Mesenchymal stem cell (in vitro differentiated cells and primary cell): Measurements from ENCODE around the gene ZBTB7C.

Source experiments
- DNase-seq: peaks from one replicate; pipeline ENCODE4 v3.0.0-alpha.2; 2013
- H2AFZ ChIP-seq: one replicate; pipeline ENCODE4 v1.6.1; 2013; ENCODE audit warnings: low read depth, mild to moderate bottlenecking, control low read depth, inconsistent platforms, low read length, moderate library complexity
- H2AK5ac ChIP-seq: 2 replicates; pipeline ENCODE4 v1.6.1; 2013; ENCODE audit warnings: low read length, moderate library complexity, mild to moderate bottlenecking, inconsistent platforms; ENCODE audit not compliant: severe bottlenecking
- H2BK120ac ChIP-seq: one replicate; pipeline ENCODE4 v1.6.1; 2013; ENCODE audit warnings: low read depth, mild to moderate bottlenecking, inconsistent platforms, low read length, moderate library complexity
- H2BK12ac ChIP-seq, 2 experiments: one replicate each; pipeline ENCODE4 v1.6.1; 2013; ENCODE audit warnings: inconsistent platforms in 2 of 2, low read length in 2 of 2, mild to moderate bottlenecking in 2 of 2, moderate library complexity in 2 of 2, control low read depth in 1 of 2
- H2BK15ac ChIP-seq: one replicate; pipeline ENCODE4 v1.6.1; 2013; ENCODE audit warnings: mild to moderate bottlenecking, low read depth, inconsistent platforms; ENCODE audit not compliant: poor library complexity, severe bottlenecking
- H2BK5ac ChIP-seq: 2 replicates; pipeline ENCODE4 v1.6.1; 2013; ENCODE audit warnings: low read depth, mild to moderate bottlenecking, low read length, control low read depth, inconsistent platforms; ENCODE audit not compliant: poor library complexity, severe bottlenecking
- H3K14ac ChIP-seq, 2 experiments: one replicate each; pipeline ENCODE4 v1.6.1; 2013; ENCODE audit warnings: inconsistent platforms in 2 of 2, low read length in 2 of 2, control low read depth in 1 of 2, mild to moderate bottlenecking in 1 of 2, moderate library complexity in 1 of 2
- H3K18ac ChIP-seq, 2 experiments: one replicate each; pipeline ENCODE4 v1.6.1; 2013; ENCODE audit warnings: inconsistent platforms in 2 of 2, low read length in 2 of 2, control low read depth in 1 of 2, low read depth in 1 of 2, mild to moderate bottlenecking in 1 of 2
- H3K23ac ChIP-seq, 2 experiments: one replicate each; pipeline ENCODE4 v1.6.1; 2013; ENCODE audit warnings: inconsistent platforms in 2 of 2, low read length in 2 of 2, mild to moderate bottlenecking in 2 of 2, moderate library complexity in 2 of 2, control low read depth in 1 of 2
- H3K27ac ChIP-seq: 2 replicates; pipeline ENCODE4 v1.5.1; 2013; ENCODE audit warnings: mild to moderate bottlenecking, moderate library complexity, low read length, control low read depth, inconsistent platforms; ENCODE audit not compliant: poor library complexity, severe bottlenecking
- H3K27me3 ChIP-seq, 2 experiments: 2 replicates each; pipeline versions ENCODE4 v1.6.1 to v1.7.0; 2013; ENCODE audit warnings: low read length in 2 of 2, mild to moderate bottlenecking in 2 of 2, moderate library complexity in 2 of 2, control low read depth in 1 of 2, inconsistent platforms in 1 of 2; ENCODE audit not compliant: control insufficient read depth in 1 of 2, insufficient read depth in 1 of 2
- H3K36me3 ChIP-seq, 2 experiments: 2 replicates each; pipeline versions ENCODE4 v1.6.1 to v1.7.0; 2013; ENCODE audit warnings: low read length in 2 of 2, control low read depth in 1 of 2, inconsistent platforms in 1 of 2, low read depth in 1 of 2, mild to moderate bottlenecking in 1 of 2; ENCODE audit not compliant: insufficient read depth in 2 of 2, control insufficient read depth in 1 of 2
- H3K4ac ChIP-seq, 2 experiments: one replicate each; pipeline ENCODE4 v1.6.1; 2013; ENCODE audit warnings: inconsistent platforms in 2 of 2, low read length in 2 of 2, mild to moderate bottlenecking in 2 of 2, moderate library complexity in 2 of 2, control low read depth in 1 of 2, low read depth in 1 of 2
- H3K4me1 ChIP-seq: 2 replicates; pipeline ENCODE4 v1.6.1; 2013; ENCODE audit warnings: low read depth, low read length, control low read depth; ENCODE audit not compliant: control insufficient read depth, insufficient read depth
- H3K4me2 ChIP-seq: 2 replicates; pipeline ENCODE4 v1.6.1; 2013; ENCODE audit warnings: low read length, mild to moderate bottlenecking, inconsistent platforms; ENCODE audit not compliant: poor library complexity, severe bottlenecking
- H3K4me3 ChIP-seq, 2 experiments: 2 replicates each; pipeline versions ENCODE4 v1.5.1 to v1.7.0; 2013; ENCODE audit warnings: low read length in 2 of 2, mild to moderate bottlenecking in 2 of 2, control low read depth in 1 of 2, low read depth in 1 of 2; ENCODE audit not compliant: insufficient read depth in 1 of 2
- H3K79me1 ChIP-seq: replicated peaks from 2 replicates; pipeline ENCODE4 v1.6.1; 2013; ENCODE audit warnings: mild to moderate bottlenecking, control low read depth, low read length, inconsistent platforms; ENCODE audit not compliant: poor library complexity, severe bottlenecking
- H3K9ac ChIP-seq: 2 replicates; pipeline ENCODE4 v1.7.0; 2013; ENCODE audit warnings: mild to moderate bottlenecking, low read length, moderate library complexity
- H3K9me3 ChIP-seq: 2 replicates; pipeline ENCODE4 v1.7.0; 2013; ENCODE audit warnings: mild to moderate bottlenecking, low read length; ENCODE audit not compliant: control insufficient read depth
- H4K8ac ChIP-seq: one replicate; pipeline ENCODE4 v1.6.1; 2013; ENCODE audit warnings: inconsistent platforms, mild to moderate bottlenecking, low read length, moderate library complexity
- H4K91ac ChIP-seq: one replicate; pipeline ENCODE4 v1.6.1; 2013; ENCODE audit warnings: mild to moderate bottlenecking, low read length, inconsistent platforms
- WGBS: methylation state at CpG from one replicate; pipeline ENCODE4 v1.1.7; 2013; ENCODE audit warnings: mixed read lengths; 5-methylcytosine and 5-hydroxymethylcytosine counted together

ZBTB7C gene

DNA sequence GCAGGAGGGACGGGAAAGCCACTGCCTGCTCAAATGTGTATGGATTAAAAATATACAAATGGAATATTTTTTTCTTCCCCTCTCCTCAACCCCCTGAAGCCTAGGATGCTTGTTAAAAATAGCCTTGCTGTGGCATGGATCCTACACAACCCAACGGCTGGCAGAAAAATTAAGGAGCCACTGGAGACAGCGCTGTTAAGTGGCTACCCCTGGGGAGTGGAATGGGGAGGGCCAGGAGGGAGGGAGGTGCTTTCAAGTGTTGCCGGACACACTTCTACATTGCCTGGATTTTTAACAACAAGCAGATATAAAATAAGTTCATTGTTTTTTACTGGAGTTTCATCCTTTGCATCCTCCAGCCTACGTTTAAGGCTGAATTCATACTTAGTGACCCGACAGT, 66.6 kb downstream of the ZBTB7C start:
- Histone ChIP-seq H2AFZ (no peak overlapping the region), H3K4me2 (no peak overlapping the region), H3K18ac (no peak overlapping the region), H2AK5ac (no peak overlapping the region), H3K79me1 (no peaks in the 10 kb centered on the region), H3K27ac (no peak overlapping the region), H4K8ac (no peak overlapping the region), H3K36me3 (no peaks in the 10 kb centered on the region), H2BK5ac (no peak overlapping the region), H3K4ac (no peak overlapping the region), H3K23ac (no peak overlapping the region), H3K4me1 (no peaks in the 10 kb centered on the region), H4K91ac (no peak overlapping the region), H3K4me3 (no peak overlapping the region), H3K27me3 (peaks cover 9 to 31% of the 10 kb centered on the region in 2 experiments), H2BK12ac (no peak overlapping the region), H3K9me3 (no peaks in the 10 kb centered on the region), H3K9ac (no peak overlapping the region), H2BK120ac (no peak overlapping the region), H2BK15ac (no peak overlapping the region), H3K14ac (no peak overlapping the region)
- WGBS: 84% methylated on average over 4 of the region's 6 CpGs
- DNase-seq: no peak

DNA sequence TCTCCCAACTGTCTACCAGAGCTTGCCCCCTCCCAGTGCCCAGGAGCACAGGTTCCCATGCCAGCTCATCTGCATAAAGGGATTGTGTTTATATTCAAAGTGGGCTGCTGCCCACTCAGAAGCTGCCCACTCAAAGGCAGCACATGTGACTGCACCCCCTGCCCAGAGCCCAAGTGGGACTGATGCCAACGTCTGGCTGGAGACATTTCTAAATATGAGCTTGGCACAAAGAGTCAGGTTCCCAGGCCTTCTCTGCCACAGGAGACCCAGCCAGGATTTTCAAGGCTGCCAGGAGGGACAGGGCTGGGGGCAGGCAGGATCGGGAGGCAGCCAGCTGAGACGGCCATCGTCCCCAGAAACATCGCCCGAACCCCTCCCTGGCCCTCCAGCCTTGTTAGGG, 67.1 kb downstream of the ZBTB7C start:
- H3K9ac ChIP-seq: no peak overlapping the region
- 84% methylated on average over 6 of the region's 6 CpGs for WGBS
- no peaks in the 10 kb centered on the region for H3K36me3 ChIP-seq
- H3K14ac ChIP-seq: no peak overlapping the region
- no peak overlapping the region for H2BK15ac ChIP-seq
- H3K18ac ChIP-seq: no peak overlapping the region
- no peak overlapping the region for H2BK5ac ChIP-seq
- H3K4me3 ChIP-seq: no peak overlapping the region
- H3K23ac ChIP-seq: no peak overlapping the region
- H2AK5ac ChIP-seq: no peak overlapping the region
- no peaks in the 10 kb centered on the region for H3K4me1 ChIP-seq
- peaks cover 9 to 27% of the 10 kb centered on the region in 2 experiments for H3K27me3 ChIP-seq
- H2AFZ ChIP-seq: no peak overlapping the region
- H2BK120ac ChIP-seq: no peak overlapping the region
- H4K91ac ChIP-seq: no peak overlapping the region
- no peak overlapping the region for H3K27ac ChIP-seq
- H4K8ac ChIP-seq: no peak overlapping the region
- H3K9me3 ChIP-seq: no peaks in the 10 kb centered on the region
- H3K79me1 ChIP-seq: no peaks in the 10 kb centered on the region
- H2BK12ac ChIP-seq: no peak overlapping the region
- no peak for DNase-seq
- H3K4ac ChIP-seq: no peak overlapping the region
- H3K4me2 ChIP-seq: no peak overlapping the region

DNA sequence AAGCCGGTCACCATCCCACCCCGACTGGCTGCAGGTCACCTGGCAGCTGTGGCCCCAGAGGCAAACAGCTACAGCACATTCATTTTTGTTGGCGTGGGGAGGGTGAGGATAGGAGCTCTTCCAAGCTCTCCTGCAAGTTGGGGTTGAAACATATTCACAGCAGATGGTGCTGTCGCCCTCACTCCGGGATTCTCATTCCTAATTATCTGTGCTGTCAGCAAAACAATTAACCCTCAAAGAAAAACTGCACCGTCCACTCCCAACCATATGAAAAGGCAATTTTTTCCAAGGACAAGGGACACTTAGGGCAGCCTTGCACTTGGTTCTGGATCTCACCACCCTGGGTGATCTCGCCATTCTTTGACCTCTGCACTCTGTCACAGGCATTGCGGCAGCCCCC, 68.6 kb downstream of the ZBTB7C start:
- H2BK15ac ChIP-seq: no peak overlapping the region
- H2BK120ac ChIP-seq: no peak overlapping the region
- H3K23ac ChIP-seq: no peak overlapping the region
- no peak overlapping the region for H4K91ac ChIP-seq
- peaks cover 9 to 30% of the 10 kb centered on the region in 2 experiments for H3K27me3 ChIP-seq
- no peaks in the 10 kb centered on the region for H3K9me3 ChIP-seq
- no peak overlapping the region for H3K4me3 ChIP-seq
- H3K18ac ChIP-seq: no peak overlapping the region
- no peaks in the 10 kb centered on the region for H3K79me1 ChIP-seq
- H3K27ac ChIP-seq: no peak overlapping the region
- no peak overlapping the region for H4K8ac ChIP-seq
- H2AFZ ChIP-seq: no peak overlapping the region
- H2BK5ac ChIP-seq: no peak overlapping the region
- H3K4me2 ChIP-seq: no peak overlapping the region
- H3K9ac ChIP-seq: no peak overlapping the region
- H2AK5ac ChIP-seq: no peak overlapping the region
- no peaks in the 10 kb centered on the region for H3K4me1 ChIP-seq
- no peak overlapping the region for H3K4ac ChIP-seq
- no peak for DNase-seq
- 74% methylated on average over 8 of the region's 8 CpGs for WGBS
- no peaks in the 10 kb centered on the region for H3K36me3 ChIP-seq
- no peak overlapping the region for H3K14ac ChIP-seq
- H2BK12ac ChIP-seq: no peak overlapping the region

DNA sequence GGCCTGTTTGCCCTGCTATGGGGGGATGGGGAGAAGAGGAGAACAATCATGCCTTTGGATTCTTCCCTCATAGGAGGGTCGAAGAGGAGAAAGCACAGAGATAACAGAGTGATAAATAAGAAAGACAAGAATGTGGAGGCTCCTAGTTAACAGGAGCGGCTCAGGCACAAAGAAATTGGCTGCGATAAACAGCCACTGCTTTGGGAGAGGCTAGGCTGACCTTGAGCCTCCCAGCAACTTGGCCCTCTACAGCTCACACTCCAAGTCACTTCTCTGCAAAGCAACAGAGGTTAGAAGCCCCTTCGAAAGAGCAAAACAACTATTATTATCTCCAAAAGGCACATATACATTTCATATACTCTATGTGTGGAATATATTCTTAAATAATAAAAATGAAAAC, 69.5 kb downstream of the ZBTB7C start:
- 34% methylated on average over 3 of the region's 4 CpGs for WGBS
- Histone ChIP-seq H4K91ac (no peak overlapping the region), H3K79me1 (no peaks in the 10 kb centered on the region), H4K8ac (no peak overlapping the region), H3K23ac (no peak overlapping the region), H2BK120ac (no peak overlapping the region), H3K4ac (no peak overlapping the region), H3K9me3 (no peaks in the 10 kb centered on the region), H2BK15ac (no peak overlapping the region), H3K14ac (no peak overlapping the region), H3K27me3 (peaks cover 9 to 30% of the 10 kb centered on the region in 2 experiments), H2AK5ac (no peak overlapping the region), H2BK12ac (no peak overlapping the region), H3K36me3 (no peaks in the 10 kb centered on the region), H3K4me2 (no peak overlapping the region), H2BK5ac (no peak overlapping the region), H3K27ac (no peak overlapping the region), H3K18ac (no peak overlapping the region), H3K9ac (no peak overlapping the region), H3K4me3 (no peak overlapping the region), H2AFZ (no peak overlapping the region), H3K4me1 (no peaks in the 10 kb centered on the region)
- DNase-seq: no peak
